Stimulated activated CD8-positive, alpha-beta memory T cell treated with anti-CD3 and anti-CD28 coated beads, Interleukin-12 subunit alpha, Interleukin-12 subunit beta, amount 100 ng/mL, for 4 hours (primary cell): ENCODE results near the gene RNU1-1.
"Not testable (repeated sequence)": the region's sequence is repeated elsewhere in the genome, so short reads cannot be mapped to it uniquely, and the experiment has no call there.

Experiments
- DNase-seq: peaks from one replicate; pipeline ENCODE4 v3.0.0-alpha.2; 2020; ENCODE audit warnings: low read depth

RNU1-1 gene

GRCh38 chr1:16521679-16522078 lies 7.6 kb upstream of the RNU1-1 start:
- DNase-seq, result not testable (repeated sequence)

DNA sequence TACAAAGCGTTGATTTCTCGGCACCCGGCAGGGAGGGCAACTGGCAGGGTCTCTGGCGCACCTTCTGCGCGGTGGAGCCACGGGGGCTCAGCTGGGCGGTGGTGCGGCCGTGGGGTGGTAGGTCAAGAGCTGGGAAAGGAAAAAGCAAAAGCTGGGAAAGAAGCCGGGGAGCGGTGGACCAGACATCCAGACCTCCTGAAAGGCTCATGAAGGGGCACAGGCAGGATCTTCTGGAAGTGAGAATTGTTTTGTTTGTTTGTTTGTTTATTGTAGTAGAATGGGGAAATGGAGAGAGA lies 7.2 kb upstream of the RNU1-1 start:
- DNase-seq, result no peak

- not testable (repeated sequence) for DNase-seq
Observed at GRCh38 chr1:16520435-16521287, 6.6 kb upstream of the RNU1-1 start.

DNA sequence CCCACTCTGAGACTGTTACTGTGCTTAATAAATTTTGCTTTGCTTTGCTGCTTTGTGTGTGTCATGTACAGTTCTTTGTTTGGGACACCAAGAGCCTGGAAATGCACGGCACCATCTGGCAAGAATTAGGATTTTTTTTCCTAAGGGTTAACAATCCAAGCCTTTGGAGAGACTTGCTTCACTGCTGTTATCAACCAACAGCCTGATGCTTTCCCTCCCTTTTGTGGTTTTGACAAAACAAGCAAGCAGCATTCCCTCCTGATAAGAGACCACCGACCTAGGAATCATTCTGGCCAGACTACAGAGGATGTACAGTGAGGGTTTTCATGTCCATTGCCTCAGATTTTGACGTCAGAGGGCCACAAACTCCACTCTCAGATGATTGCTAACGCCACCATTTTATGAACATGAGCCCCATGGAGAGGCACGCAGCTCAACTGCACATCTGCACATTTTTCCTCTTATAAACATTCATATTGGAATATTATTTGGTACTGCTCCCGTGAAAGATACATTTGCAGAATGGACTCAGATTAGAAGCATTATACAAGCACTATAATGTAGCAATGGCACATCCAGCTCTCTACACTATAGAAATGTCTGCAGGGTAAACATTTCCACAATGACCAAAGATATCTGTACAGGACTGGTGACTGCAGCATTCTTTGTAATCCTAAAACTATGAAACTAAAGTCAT lies 5.3 kb upstream of the RNU1-1 start:
- DNase-seq, result not testable (repeated sequence)

DNA sequence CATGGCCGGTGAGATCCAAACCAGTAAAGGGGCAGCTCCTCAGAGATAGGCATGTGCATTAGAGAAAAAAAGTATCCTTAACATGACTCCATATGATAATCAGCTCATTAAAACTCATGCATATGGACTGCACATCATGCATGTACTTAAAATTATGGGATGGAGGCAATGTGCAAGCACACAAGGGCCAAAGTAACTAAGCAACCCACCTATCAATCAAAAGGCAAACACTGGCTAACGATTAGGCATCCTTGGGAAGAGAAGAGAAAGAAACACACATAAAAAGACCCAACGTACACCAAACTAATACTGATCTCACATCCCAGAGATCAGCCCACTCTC lies 4.8 kb upstream of the RNU1-1 start:
- not testable (repeated sequence) for DNase-seq

DNA sequence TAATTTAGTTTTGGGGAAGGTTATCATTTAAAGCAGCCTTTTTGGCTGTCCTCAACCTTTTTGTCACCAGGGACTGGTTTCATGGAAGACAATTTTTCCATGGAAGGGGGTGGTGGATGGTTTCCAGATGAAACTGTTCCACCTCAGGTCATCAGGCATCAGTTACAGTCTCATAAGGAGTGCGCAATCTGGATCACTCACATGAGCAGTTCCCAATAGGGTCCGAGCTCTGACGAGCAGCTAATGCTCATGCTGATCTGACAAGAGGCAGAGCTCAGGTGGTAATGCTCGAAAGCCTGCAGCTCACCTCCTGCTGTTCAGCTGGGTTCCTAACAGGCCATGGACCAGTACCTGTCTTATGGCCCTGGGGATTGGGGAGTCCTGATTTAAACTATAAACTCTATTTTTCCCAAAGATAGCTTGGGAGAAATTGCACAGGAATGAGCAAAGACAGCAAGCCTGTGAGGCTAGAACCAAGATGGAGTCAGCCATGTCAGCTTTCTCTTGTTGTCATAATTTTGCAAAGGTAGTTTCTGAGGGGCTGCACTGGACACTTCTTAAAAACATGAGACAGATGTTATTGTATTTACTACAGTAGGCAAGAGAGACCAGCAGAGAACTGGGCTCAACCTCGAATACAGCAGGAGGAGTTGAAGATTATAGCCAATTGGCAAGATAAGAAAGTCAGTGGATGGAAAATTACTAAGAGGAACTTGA lies 2.8 kb upstream of the RNU1-1 start:
- not testable (repeated sequence) for DNase-seq

GRCh38 chr1:16513412-16514106 lies 526 bp downstream of the RNU1-1 start:
- peak; percentile 43 for DNase-seq

GRCh38 chr1:16512624-16513411 lies 1.3 kb downstream of the RNU1-1 start:
- not testable (repeated sequence) for DNase-seq

- not testable (repeated sequence) for DNase-seq
Observed at GRCh38 chr1:16511926-16512325, 2.2 kb downstream of the RNU1-1 start.

DNA sequence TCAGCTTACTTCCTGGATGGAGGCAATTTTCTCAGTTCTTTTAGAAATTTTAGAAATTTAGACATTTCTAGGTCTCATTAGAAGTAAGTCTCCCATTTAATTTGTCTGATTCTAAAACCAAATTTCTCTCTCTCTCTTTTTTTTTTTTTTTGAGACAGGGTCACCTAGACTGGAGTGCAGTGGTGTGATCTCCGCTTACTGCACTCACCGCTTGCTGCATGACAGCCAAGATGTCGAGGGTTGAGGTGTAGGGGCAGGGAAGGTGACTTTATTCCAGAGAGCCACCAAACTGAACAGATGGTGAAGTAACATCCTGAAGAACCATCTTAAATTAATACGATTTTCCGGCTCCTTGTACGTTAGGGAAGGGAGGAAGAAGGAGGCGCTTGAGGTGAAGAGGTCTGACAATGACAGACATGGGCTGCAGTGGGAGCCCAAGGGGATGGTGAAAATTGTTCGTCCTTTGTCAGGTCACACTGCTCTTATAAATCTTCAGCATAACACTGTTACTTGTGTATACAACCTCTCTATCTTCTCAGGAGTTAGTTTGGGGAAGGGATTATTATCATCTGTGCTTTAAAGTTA lies 5.1 kb downstream of the RNU1-1 start:
- not testable (repeated sequence) for DNase-seq

- not testable (repeated sequence) for DNase-seq
Observed at GRCh38 chr1:16506364-16507136, 7.5 kb downstream of the RNU1-1 start.

DNA sequence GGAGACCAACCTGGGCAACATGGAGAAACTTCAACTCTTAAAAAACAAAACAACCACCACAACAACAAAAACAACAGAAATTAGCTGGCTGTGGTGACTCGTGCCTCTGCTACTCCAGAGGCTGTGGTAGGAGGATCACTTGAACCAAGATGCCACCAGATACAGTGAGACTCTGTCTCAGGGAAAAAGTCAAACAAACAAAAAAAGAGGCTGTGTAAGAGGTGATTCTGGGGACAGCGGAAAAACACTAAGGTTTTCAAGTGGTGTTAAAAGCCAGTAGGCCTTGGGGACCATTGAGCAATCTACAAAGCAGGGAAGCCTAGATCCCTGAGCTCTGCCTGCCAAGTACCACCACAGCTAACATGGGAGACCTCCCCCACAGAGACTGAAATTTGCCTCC lies 8.2 kb downstream of the RNU1-1 start:
- not testable (repeated sequence) for DNase-seq

DNA sequence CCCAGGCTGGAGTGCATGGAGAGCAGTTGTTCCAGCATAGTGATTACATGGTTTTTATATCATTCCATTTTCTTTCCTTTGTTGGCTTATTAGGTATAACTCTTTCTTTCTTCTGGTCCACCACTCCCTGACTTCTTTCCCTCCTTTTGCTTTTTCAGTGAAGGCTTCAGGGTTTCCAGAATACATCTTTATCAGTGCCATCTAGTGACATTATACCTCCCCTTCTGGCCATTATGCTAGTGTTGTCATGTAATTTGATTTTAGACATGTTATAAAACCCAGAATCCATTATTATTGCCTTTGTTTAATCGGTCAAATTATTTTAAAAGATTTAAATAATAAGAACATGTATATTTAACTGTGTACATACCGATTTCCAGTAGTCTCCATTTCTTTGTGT lies 10.6 kb downstream of the RNU1-1 start:
- no peak for DNase-seq

- not testable (repeated sequence) for DNase-seq
Observed at GRCh38 chr1:16501446-16501845, 12.6 kb downstream of the RNU1-1 start.

DNA sequence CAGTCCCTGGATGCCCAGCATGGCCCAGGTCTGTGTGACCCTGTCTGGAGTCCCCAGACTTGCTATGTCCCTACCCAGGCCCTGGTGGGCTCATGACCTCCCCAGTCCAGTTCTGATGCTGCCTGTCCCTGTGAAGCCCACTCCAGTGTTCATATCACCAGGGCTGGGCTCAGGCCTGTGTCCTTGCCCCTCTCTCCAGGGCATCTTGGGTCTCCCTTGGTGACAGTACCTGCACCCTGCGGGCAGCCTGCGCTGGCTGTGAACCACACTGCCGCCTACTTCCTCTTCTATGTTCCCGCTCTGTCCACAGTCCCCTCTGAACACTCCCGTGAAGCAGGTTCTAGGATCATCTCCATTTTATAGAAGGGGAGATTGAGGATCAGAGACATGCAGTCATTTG lies 13.1 kb downstream of the RNU1-1 start:
- not testable (repeated sequence) for DNase-seq

DNA sequence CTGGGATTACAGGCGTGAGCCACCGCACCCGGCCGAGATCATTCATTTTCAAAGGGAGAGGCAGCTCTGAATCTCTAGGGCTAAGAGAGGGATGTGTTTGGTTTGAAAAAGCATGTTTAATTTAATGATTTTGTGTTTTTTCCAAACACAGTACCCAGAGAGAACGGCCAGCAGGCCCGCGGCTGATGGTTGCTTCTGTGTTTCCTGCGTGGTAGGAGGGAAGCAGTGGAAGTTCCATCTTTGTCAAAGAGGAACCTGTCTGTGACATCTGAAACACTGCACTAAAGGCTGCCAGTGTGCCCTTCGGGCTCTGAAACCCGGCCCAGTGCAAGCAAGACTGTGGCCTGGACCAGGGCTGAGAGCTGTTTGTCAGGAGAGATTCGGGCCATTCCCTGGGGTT lies 13.6 kb downstream of the RNU1-1 start:
- not testable (repeated sequence) for DNase-seq

GRCh38 chr1:16498573-16499413 lies 15.3 kb downstream of the RNU1-1 start:
- peak; percentile 80 for DNase-seq

DNA sequence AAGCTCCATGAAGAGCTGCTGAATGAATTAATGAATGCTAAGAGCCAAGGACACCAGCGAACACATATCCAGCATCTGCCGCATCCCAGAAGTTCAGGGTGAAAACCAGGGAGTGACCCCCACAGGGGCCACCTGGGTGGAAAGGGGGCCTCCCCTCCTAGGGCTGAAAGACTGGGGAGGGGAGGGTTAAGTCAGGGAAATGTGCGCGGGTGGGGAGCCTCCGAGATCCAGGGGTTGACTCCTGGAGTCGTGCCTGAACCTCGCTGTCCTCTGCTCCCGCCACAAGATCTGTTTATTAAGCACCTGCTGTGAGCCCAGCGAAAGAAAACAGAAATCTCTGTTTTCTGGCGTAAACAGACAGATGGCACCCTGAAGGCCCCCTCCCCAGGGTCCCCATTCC lies 16.0 kb downstream of the RNU1-1 start:
- DNase-seq, result not testable (repeated sequence)

DNA sequence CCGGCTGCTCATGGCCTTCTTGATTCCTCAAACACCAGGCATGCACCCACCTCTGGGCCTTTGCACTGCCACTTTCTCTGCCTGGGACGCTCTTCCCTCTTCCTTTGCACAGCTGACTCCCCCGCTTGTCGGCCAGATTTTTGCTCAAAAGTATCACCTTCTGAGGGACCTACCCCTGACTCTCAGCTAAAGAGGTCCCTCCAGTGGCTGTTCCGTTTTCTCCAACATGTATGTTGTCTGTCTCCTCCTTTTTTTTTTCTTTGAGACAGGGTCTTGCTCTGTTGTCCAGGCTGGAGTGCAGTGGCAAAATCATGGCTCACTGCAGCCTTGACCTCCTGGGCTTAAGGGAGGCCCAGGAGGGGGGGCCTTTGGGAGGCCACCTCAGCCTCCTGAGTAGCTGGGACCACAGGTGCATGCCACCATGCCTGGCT lies 16.6 kb downstream of the RNU1-1 start:
- DNase-seq, result not testable (repeated sequence)
